D721Med (cell line): ENCODE results near the gene EDARADD.

Source experiments
- DNase-seq: peaks from one replicate; pipeline ENCODE4 v3.0.0; 2011; ENCODE audit warnings: low spot score; ENCODE audit not compliant: insufficient read length
- FAIRE-seq: peaks from 2 replicates; lab custom pipeline; 2011; peaks lifted over from hg19 to GRCh38; lab: Jason Lieb, UNC
- CTCF ChIP-seq: IDR thresholded peaks from 2 replicates; pipeline ENCODE4 v1.5.1; 2012; ENCODE audit warnings: mild to moderate bottlenecking, control low read depth; ENCODE audit not compliant: insufficient read depth; ENCODE audit errors: missing control alignments

Gene EDARADD

GRCh38 chr1:236433819-236434315 lies 39.8 kb downstream of the EDARADD start:
- no peak for TF ChIP-seq CTCF
- DNase-seq (no peak), FAIRE-seq (no peak)

GRCh38 chr1:236438614-236439013 lies 44.5 kb downstream of the EDARADD start:
- DNase-seq (no peak), FAIRE-seq (peak; percentile 44)
- TF ChIP-seq CTCF: no peak

- DNase-seq (no peak), FAIRE-seq (no peak)
- no peak for TF ChIP-seq CTCF
These were observed 46.3 kb downstream of the EDARADD start for GRCh38 chr1:236440373-236440772.

- FAIRE-seq (no peak), DNase-seq (no peak)
- TF ChIP-seq CTCF: no peak
These were observed 56.7 kb downstream of the EDARADD start for GRCh38 chr1:236450779-236451178.

- TF ChIP-seq CTCF: peak; percentile 28
- FAIRE-seq: no peak
- no peak for DNase-seq
These were observed 57.8 kb downstream of the EDARADD start for GRCh38 chr1:236451796-236452373.

GRCh38 chr1:236455243-236455642 lies 61.2 kb downstream of the EDARADD start:
- FAIRE-seq (no peak), DNase-seq (no peak)
- no peak for TF ChIP-seq CTCF

- DNase-seq (no peak), FAIRE-seq (no peak)
- TF ChIP-seq CTCF: no peak
These were observed 63.7 kb downstream of the EDARADD start for GRCh38 chr1:236457775-236458174.
